Femur (tissue), 1 donor: ENCODE results near the gene MCUB.
"Not testable (repeated sequence)": the region's sequence is repeated elsewhere in the genome, so short reads cannot be mapped to it uniquely, and the experiment has no call there.

Experiments used
- DNase-seq: peaks from one replicate; pipeline ENCODE4 v3.0.0-alpha.2; 2017

The MCUB gene, protein sequence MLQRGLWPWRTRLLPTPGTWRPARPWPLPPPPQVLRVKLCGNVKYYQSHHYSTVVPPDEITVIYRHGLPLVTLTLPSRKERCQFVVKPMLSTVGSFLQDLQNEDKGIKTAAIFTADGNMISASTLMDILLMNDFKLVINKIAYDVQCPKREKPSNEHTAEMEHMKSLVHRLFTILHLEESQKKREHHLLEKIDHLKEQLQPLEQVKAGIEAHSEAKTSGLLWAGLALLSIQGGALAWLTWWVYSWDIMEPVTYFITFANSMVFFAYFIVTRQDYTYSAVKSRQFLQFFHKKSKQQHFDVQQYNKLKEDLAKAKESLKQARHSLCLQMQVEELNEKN

DNA sequence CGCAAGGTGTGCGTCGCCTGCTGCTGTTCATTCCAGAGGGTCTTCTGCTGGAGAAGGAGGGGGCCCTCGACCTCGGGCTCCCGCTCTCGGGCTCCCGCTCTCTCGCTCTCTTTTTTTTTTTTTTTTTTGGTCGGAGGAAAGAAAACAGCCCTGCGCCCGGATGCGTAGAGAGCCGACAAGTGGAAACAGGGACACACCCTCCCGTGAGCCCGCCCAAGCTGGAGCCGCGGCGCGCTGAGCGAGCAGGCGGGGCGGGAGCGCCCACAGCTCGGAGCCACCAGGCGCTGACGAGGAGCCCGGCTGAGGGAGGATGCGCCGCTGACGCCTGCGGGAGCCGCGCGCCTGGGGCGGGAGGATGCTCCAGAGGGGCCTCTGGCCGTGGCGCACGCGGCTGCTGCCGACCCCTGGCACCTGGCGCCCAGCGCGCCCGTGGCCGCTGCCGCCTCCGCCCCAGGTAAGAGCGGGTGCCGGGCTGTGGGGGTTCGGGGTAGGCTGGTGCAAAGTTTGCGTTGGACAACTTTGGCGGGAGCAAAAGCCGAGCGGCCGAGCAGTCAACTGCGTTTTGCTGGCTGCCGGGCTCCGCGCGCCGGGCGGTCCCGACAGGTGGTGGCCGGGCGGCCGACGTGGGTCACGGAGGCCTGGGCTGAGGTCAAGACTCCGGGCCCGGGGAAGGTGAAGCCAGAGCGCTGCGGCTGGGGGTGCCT, at the start of gene MCUB:
TSS of gene MCUB (plus strand) at position 264 of the 704 bp plus-strand sequence. CDS start at position 356, 92 bp downstream.
- DNase-seq, result peak; percentile 91

DNA sequence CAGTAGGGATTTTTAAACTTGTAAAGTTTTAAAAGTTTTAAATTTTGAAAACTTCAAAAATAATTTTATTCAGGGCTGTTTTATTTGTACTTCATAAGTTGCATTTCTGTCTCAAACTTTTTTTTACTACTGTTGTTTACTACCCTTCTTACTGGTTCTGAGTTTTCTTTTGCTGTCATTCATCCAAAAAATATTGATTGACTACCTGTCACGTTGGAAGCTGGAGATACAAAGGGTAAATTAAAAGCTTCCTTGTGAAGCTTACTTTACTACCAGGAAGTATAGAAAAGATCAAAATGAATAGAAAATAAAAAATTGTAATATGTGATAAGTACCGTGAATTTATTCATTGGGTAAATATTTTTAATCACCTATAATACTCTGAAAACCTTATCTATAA, 49.4 kb upstream of the MCUB start:
- no peak for DNase-seq

DNA sequence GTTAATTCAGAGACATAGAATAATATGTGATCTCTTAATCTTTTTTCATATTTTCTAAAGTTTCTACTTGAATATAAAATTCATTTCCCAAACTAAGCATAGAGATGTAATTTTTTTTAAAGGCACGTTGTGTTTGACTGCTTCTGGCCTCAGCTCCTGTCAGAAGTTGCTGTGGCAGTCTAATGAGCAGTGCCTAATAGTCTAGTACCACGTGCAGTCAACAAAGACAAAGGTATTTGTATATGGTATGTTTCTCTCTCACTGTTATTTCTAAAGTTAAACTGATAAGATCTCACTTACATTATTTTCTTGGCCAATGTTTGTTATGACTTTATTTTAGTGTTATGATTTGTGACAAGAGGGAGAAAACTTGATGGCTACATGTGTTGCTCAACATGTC, 48.6 kb upstream of the MCUB start:
- no peak for DNase-seq

- DNase-seq, result not testable (repeated sequence)
Observed at GRCh38 chr4:109513368-109513767, 46.7 kb upstream of the MCUB start.

- no peak for DNase-seq
Observed at GRCh38 chr4:109532182-109532581, 27.9 kb upstream of the MCUB start.

- DNase-seq, result no peak
Observed at GRCh38 chr4:109545401-109545800, 14.6 kb upstream of the MCUB start.

- no peak for DNase-seq
Observed at GRCh38 chr4:109547394-109547793, 12.7 kb upstream of the MCUB start.

DNA sequence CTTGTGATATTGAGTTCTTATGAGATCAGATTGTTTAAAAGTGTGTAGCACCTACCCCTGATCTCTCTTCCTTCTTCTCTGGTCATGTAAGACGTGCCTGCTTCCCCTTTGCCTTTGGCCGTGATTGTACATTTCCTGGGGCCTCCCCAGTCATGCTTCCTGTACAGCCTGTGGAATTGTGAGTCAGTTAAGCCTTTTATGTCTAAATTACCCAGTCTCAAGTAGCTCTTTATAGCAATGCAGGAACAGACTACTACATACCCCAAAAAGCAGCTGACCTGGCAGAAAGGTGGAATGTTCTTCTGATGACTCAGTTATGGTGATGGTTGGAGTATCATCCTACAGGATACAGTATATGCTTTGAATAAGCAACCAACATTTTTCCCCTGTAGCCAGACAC, 11.4 kb upstream of the MCUB start:
- DNase-seq, result peak; percentile 36

DNA sequence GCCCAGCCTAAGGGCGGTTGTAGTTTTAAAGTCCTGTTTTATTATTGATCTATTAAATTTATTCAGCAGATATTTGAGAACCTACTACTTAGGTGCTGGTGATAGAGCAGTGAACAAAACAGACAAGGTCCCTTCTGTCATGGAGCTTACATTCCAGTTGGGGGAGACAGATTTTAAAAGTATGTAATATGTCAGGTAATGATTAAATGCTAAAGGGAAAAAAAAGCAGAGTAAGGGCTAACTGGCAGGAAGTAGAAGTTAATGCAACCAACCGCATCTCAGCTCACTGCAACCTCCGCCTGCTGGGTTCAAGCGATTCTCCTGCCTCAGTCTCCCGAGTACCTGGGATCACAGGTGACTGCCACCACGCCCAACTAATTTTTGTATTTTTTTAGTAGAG, 7.8 kb upstream of the MCUB start:
- no peak for DNase-seq

DNA sequence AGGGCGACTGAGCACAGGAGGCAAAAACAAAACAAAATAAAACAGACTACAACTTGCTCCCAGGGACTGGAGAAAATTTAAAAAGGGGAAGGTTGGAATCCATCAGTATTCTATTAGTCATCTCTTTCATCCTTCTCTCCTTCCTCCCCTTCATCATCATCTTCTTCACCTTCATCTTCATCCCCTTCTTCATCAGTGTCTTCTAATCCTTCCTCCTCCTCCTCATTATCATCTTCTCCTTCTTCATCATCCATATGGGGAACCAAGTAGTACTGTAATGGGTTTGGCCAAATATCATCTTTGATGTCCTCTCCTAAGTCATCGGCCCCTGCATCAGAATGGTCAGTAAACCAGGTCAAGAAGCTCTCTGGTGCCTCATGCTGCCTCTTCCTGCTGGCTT, 6.9 kb upstream of the MCUB start:
- DNase-seq, result no peak

- no peak for DNase-seq
Observed at GRCh38 chr4:109554971-109555370, 5.1 kb upstream of the MCUB start.

DNA sequence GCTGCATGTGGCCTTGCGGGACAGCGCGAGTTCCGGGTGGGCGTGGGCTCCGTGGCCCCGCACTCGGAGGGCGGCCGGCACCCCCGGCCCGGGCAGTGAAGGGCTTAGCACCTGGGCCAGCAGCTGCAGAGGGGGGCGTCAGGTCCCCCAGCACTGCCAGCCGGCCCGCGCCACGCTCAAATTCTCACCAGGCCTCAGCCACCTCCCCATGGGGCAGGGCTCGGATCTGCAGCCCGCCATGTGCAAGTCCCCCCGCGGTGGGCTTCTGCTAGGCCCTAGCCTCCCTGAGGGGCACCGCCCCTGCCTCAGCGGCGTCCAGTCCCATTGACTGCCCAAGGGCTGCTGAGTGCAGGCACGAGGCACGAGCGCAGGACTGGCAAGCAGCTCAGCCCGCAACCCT, 2.6 kb upstream of the MCUB start:
- no peak for DNase-seq

GRCh38 chr4:109558095-109558494, 2.0 kb upstream of the MCUB start:
- DNase-seq, result not testable (repeated sequence)

DNA sequence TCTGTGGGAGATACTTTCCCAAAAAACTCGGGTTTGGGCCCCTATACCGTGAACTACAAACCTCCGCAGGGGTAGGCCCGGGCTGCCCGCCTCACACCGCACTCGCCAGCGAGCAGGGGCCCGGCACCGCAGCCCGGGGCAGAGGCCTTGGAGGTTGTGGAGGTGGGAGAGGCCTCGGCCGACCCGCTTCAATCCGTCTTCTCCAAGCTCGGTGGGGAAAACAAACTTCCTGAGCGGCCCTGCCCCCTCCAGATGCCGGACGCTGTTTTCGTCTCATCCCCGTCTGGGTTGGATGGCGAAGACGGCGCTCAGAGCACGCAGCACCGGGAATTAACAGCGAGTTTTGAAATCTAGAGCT, 442 bp upstream of the MCUB start:
- peak; percentile 50 for DNase-seq

DNA sequence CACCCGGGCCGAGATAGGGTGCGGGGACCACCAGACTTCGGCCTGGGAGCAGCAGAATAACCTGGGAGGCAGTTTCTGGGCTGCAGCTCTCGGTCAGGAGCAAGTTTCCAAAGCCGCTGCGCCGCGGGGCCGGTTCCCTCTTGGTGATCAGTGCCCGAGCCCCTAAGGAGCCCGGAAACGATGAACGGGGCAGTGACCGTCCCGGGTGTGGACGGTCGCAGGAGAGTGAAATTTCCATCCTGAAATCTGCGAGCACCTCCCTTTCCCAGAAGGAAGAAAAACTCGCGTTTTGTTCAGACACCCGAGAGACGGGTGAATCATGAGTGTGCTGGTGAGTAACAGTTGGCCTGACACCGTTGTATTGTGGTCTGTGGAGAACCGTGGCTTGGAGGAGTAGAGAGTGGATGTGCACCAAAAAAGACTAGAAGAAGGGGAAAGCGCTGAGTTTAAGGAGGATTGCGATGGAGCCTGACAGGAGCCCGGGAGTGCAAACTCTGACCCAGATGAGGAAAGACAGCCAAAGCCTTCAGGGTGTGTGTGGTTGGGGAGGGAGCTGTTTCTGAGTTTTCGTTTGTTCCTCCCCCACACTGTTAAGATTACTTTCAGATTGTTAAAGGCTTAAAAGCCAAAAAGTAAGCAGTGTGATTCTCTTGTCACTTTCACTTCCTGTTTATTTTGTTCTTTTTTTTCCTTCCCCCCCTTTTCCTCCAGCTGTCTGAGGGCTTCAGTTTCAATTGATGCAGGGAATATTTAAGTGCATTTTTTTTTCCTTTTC, 828 bp downstream of the MCUB start:
- DNase-seq, result peak; percentile 50

- no peak for DNase-seq
Observed at GRCh38 chr4:109562457-109563239, 2.6 kb downstream of the MCUB start.

DNA sequence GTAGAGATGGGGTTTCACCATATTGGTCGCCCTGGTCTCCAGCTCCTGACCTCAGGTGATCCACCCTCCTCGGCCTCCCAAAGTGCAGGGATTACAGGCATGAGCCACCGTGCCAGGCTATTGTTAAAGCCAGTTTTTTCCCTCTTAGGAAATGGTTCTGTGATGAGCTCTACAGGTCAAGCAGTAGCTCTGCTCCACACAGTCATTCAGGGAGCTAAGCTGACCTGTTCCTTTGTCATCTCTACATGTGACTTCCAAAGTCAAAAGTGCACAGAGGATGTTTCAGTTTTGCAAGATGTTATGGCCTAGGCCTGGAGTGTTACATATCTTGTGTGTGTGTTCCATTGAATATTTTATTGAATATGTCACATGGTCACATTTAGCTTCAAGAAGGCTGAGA, 11.4 kb downstream of the MCUB start:
- no peak for DNase-seq

GRCh38 chr4:109572154-109572553, 12.1 kb downstream of the MCUB start:
- DNase-seq, result no peak

DNA sequence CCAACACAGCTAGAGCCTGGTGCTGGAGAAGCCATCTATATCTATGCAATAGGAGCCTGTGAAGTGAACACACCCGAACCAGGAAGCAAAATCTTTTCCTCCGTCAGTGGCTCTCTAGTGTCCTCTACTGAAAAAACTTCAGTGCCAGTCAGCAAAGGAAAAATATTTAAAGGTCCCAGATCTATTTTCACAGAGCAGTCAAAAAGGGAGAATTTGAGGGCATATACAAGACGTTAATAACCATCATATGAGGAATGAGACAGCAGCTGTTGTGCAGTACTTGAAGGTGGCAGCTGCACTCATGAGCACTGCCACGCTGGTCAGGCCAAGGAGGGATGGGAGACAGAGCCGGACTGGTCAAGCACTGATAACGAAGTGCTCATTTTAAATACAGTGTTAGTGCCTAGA, 14.4 kb downstream of the MCUB start:
- no peak for DNase-seq

- no peak for DNase-seq
Observed at GRCh38 chr4:109574931-109575804, 15.1 kb downstream of the MCUB start.

DNA sequence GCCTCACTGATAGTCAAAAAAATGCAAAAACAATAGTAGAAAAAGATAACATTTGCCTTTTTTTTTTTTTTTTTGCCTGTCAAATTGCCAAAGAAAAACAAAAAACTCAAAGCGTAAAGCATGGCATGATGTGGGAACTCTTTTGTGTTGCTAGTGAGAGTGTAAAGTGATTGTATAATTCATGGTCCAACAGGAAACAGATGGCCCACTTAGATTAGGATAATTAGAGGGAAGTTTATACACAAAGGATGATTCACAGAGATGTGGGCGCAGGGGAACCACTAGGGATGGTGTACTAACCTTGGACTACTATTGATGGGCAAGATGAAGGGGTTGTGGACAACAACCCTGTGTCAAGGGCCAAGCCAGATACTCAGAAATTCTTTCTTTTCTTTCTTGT, 16.4 kb downstream of the MCUB start:
- DNase-seq, result no peak

GRCh38 chr4:109578846-109579245, 18.8 kb downstream of the MCUB start:
- DNase-seq, result no peak
